HG03521 (cell line): Measurements from ENCODE around the gene SLC24A2.
"Not testable (repeated sequence)": the region's sequence is repeated elsewhere in the genome, so short reads cannot be mapped to it uniquely, and the experiment has no call there.

Source experiments
- ATAC-seq: cut with Tn5 transposase; IDR thresholded peaks from one replicate; pipeline ENCODE4 v1.9.1; 2021; ENCODE audit warnings: mild to moderate bottlenecking, moderate library complexity; ENCODE audit not compliant: unreplicated experiment

The SLC24A2 gene

DNA sequence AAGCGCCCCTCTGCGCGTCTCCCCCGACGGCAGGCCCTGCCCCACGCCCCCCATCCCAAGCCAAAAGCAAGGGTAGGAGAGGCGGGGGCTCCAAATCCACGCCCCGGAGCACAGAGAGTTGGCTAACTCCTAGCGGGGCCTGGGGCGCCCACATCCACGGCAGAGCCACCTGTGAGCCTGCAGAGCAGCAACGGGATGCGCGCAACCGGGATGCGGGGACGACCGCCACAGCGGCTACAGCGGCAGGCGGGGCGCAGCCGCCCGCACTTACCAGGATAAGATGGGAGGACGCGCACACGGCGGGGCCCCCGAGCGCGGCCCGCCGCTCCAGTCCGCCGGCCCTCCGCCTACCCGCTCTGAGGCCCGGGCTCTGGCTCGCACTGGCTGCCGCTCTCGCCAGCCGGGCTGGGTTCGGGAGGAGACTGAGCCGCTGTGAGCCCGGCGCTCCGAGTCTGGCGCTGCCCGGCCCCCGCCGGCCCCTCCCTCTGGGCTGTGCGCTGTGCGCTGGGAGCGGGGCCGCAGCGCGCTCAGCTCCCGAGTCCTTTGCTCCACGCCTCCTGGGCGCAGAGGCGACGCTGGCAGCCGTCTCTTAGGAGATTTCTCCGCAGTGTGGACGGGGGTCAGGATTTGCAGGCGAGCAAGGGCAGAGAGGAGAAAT is at the start of gene SLC24A2:
TSS of gene SLC24A2 (minus strand) at position 424 of the 658 bp plus-strand sequence.
- no peak for ATAC-seq

GRCh38 chr9:19833331-19833730 is 44.5 kb upstream of the SLC24A2 start:
- ATAC-seq, result not testable (repeated sequence)

DNA sequence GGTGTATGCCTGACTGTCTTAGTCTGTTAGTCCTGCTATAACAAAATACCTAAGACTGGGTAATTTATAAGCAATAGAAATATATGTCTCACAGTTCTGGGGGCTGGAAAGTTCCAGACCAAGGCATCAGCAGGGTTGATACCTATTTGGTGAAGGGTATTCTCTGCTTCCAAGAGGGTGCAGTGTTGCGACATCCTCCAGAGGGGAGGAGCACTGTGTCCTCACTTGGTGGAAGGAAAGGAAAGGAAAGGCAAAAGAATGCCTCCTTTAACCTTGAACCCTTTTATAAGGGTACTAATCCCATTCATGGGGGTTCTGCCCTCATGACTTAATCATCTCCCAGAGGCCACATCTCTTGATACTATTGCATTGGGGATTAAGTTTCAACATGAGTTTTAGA is 42.0 kb upstream of the SLC24A2 start:
- no peak for ATAC-seq

DNA sequence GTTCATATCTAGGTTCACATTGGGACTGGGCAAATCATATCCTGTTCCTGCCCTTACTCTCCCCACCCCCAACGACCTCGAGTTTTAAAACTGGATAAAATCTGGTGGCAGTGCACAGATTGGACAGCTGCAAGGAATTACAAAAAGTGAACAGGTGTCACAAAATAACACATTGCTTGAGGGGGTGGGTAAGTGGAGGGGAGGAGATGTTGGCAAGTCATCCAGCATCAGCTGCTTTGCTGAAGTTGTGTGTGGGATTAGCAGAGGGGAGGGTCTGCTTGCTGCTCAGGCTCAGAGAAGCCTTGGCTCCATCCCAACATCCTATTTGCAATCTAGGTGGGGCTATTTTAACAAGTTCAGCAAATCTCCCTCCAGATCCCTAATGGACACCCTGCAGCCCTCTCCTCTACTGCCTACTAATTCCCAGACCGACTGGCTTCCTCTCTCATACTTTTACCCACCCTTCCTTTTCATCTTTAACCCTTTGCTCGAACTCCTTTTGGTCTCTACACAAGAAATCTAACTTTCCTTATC is 39.8 kb upstream of the SLC24A2 start:
- no peak for ATAC-seq

- ATAC-seq, result no peak
Observed at GRCh38 chr9:19816769-19817168, 27.9 kb upstream of the SLC24A2 start.

DNA sequence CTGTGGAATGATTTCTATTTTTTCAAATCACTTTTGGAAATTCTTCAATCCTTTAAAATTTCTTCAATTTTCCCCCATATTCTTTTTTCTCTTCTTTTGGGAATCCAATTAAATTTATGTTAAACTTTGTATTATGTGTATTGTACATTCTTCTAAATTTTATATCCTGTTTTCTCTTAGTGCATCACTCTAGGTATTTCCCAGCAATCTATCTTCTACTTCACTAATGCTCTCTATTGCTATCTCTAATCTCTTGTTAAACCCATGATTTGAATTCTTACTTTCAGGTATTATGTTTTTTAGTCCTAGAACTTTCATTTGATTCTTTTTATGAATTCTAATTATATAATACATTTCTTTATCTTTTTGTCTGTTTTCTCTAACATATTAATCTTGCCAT is 23.4 kb upstream of the SLC24A2 start:
- ATAC-seq, result no peak

DNA sequence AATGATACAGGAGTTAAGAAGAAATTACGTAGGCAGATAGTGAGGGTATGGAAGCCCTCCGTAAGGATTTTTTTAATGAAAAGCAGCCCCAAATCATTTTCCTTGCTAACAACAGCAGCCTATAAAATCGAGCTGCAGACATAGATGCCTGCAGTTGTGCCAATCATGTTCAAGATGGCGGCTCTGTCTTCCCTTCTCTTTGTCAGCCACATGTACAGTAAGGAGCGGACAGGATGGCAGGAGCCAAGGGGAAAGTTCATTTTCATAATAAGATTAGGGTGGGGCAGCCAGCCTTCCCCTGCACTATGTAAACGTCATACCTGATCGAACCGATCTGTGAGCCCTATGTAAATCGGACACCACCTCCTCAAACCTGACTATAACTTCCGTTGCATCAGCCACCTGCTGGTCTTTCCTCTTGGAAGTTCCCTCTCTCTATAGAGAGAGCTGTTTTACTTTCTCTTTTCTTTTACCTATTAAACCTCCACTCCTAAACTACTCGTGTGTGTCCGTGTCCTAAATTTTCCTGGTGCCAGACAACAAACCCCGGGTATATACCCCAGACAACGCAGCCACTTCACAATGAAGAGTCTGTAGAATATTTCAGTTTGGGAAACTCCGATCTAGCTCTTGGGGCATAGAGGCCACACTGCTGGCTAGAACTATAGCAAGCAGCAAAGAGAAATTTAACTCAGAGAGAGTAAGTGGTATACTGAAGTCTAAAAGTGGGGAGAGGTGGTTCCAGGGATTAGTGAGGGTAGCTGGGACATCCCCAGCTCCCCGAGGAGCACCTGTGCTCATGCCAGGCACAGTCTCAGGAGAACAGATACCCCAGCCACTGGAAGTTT is 20.8 kb upstream of the SLC24A2 start:
- ATAC-seq, result no peak

DNA sequence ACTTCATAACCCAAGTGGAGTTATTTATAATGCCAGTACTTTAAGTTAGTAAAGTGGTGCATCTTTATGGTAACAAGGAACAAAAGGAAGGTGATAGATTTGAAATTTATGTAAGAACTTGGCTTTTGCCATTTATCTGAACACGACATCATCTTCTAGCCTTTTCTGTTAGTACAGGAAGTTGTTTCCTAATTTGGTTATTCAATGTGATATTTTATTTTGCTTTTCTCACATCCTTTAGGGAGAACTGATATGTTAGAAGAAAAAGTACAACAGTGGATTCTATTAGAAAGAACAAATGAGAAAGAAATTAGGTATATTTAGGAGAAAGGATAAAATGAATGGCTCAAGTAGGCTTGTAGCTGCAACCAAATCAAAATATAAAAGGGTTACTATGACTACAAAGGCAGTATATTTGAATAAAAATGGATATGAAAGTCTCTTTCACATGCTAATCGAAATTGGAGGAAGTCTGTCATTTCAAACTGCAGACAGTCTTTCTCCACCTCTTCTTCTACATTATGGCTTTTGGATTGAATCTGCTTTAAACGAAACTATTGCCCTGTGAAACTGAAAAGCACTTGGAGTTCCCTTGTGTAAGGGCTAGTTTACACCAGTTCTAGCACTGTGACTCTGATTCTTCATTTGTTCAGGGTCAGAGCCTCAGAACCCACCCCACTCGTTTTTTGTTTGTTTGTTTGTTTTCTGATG is 18.5 kb upstream of the SLC24A2 start:
- ATAC-seq, result no peak

DNA sequence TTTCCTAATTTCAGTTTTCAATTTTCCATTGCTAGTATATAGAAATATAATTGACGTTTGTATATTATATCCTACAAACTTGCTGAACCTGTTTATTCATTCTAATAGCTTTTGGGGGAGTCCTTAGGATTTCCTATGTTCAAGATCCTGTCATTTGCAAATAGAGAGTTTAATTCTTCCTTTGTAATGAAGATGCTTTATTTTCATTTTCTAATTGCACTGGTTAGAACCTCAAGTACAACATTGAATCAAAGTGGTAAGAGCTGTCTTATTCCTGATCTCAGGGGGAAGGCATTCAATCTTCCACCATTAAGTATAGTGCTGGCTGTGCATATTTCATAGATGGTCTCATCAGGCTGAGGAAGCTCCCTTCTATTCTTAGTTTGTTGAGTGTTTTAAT is 15.6 kb upstream of the SLC24A2 start:
- no peak for ATAC-seq

DNA sequence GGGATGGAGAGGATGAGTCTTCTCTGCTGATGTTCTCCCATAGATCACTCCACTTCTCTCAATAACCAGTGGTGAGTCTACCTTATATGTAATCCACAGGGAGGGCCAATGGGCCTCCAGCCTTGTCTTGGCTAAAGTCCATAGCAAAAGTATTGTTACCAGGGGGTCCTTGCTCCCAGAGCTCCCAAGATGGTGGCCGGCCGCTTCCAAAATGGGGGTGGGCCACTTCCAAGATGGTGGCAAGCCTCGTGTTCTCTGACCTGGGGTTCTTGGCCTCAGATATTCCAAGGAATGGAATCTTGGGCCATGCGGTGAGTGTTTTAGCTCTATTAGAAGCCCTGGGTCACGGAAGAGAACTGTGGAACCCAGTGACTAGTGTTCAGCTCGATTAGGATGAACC is 12.0 kb upstream of the SLC24A2 start:
- ATAC-seq, result no peak

GRCh38 chr9:19799784-19800183 is 10.9 kb upstream of the SLC24A2 start:
- no peak for ATAC-seq

- no peak for ATAC-seq
Observed at GRCh38 chr9:19788152-19788551, 685 bp downstream of the SLC24A2 start.

DNA sequence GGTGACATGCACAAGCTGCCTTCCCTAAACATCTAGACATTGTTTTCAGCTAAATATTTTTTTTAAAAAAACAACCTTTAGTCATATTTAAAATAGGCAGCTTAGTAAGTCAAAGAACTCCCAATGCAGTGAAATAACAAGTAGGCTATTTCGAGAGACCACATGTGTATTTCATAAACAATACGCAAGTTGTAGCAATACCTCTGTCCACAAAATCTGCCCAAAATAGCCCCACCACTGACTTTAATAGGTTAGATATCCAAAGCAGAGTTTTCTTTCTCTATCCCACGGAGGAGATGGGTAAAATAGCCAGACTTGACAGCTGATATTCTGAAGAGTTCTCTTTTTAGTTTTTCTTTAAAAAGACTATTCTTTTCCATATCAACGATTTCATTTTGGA is 1.2 kb downstream of the SLC24A2 start:
- ATAC-seq, result no peak

DNA sequence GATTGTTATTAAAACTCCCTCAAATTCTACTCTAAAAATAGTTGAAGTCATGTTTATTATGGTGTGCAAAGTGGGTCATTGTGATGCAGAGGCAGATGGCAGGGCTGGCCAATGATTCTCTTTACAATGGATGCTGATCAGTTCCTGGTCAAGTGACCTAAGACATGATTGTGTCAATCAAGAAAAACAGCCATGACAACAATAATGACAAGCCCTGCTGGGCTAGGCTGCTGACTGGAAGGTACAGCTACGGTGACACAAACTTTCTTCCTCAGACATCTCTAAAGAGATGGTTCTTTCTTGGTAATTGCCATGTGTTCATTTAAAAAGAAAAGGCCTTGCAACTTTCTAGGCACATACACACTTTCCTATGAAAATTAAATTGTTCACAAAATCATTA is 3.6 kb downstream of the SLC24A2 start:
- no peak for ATAC-seq

DNA sequence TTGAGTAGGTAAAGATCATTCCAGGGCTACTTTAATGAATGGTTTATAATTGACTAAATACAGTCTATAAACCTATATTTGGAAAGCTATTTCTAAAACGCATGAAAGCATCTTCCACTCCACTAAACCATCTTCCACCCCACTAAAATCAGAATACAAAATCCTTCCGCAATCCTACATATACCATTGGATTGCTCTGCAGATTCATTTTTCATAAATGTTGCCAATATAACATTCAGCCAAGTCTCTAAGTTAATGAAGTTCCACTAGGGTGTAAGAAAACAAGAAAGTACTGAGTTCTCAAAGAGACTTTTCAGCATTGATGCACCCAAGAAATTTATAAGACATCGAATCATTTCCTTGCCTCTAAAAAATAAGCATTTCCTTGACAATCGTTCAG is 4.7 kb downstream of the SLC24A2 start:
- no peak for ATAC-seq

- no peak for ATAC-seq
Observed at GRCh38 chr9:19783500-19783899, 5.3 kb downstream of the SLC24A2 start.

GRCh38 chr9:19782005-19782404 is 6.8 kb downstream of the SLC24A2 start:
- ATAC-seq, result no peak

- ATAC-seq, result no peak
Observed at GRCh38 chr9:19781240-19781639, 7.6 kb downstream of the SLC24A2 start.

DNA sequence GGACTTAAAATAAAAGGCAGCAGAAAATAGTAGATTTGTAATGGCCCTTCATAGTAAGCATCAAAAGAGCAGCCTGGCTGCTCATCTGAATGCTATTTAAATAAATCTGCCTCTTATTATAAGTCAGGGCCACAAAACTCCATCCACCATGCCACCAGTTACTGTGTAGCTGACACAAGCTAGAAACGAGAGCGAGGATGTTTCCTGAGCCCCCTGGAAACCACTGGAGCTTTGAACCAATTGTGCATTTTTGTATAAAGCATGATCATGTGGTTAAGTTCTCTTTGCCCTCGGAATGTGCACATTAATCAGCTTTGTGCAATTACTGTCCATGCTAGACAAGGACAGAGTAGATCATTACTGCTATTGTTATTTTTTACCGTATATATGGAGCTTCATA is 17.4 kb downstream of the SLC24A2 start:
- ATAC-seq, result no peak

DNA sequence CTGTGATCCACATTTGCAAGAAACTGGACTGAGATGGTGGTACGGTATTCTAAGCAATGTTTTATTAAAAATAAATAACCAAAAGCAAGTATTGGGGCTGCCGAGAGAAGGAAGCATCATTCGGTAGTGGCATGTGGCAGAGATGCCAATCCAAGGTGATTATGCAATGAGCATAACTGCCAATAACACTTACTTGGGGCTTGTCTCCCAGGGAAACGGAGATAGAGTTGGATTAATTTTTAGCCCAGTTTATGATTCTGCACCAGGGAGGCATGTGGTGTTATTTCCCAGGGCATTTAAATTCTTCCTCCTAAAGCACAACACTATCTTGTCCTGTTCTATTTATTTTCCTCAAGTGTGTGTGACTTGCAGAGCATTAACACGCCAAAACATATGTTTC is 17.9 kb downstream of the SLC24A2 start:
- ATAC-seq, result no peak

DNA sequence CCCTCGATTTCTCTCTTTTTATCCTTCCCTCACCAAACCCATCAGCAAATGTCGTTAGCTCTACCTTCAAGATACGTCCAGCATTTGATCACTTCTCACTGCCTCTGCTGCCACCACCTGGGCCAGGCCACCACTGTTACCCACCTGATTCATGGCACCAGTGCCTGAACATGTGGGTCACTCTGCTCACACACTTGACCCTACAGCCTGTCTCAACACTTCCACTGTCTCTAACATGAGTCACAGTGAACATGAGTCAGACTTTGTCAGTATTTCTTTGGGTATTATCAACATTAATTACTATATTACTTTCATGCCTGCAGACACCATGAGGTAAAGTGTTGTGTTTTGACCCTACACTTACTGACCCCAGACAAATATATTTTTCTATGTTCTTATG is 19.6 kb downstream of the SLC24A2 start:
- no peak for ATAC-seq

DNA sequence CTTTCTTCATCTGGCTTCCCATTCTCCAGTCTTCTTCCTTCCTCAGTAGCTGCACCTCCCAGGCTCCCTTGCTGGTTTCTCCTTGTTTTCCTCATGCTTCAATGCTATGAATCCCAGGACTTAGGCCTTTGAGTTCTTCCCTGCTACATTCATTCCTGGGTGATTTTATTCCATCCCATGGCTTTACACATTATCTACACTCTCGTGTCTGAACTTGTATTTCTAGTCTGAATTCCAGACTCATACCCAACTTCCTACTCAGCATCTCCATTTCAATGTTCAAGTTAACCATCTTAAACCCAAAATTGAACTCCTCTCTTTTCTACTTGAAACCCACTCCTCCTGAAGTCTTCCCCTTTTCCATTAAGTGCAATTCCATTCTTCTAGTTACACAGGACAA is 20.0 kb downstream of the SLC24A2 start:
- no peak for ATAC-seq
